Activated CD4-positive, alpha-beta T cell treated with anti-CD3 and anti-CD28 coated beads for 36 hours (primary cell): ENCODE data around the gene CLSTN2. TPM values are rescaled to one million over a fixed set of nuclear protein-coding genes. Genes with fewer than 3 reads are reported as not detected.

Experiments used
- ATAC-seq: fragments of 200-7000 bp; cut with Tn5 transposase; one replicate; pipeline ENCODE4 v1.10.0; 2021; ENCODE audit warnings: mild to moderate bottlenecking, moderate library complexity
- CTCF ChIA-PET: fragments of 350-600 bp; sonication (Branson Sonifier 250); formaldehyde crosslinking; loops from one replicate; lab custom pipeline; 2021; ENCODE audit warnings: antibody characterized with exemption; lab: Charles Lee
- POLR2A ChIA-PET: fragments of 350-600 bp; sonication (Branson Sonifier 250); formaldehyde crosslinking; loops from one replicate; lab custom pipeline; 2021; ENCODE audit warnings: antibody characterized with exemption, inconsistent platforms; lab: Charles Lee
- DNase-seq: peaks from one replicate; pipeline ENCODE4 v3.0.0-alpha.2; 2020
- H3K27ac Mint-ChIP-seq: one replicate; pipeline ENCODE4 v1.8.0; 2021; ENCODE audit warnings: mixed read lengths
- H3K27me3 Mint-ChIP-seq: one replicate; pipeline ENCODE4 v1.8.0; 2021; ENCODE audit warnings: mixed read lengths
- H3K36me3 Mint-ChIP-seq: one replicate; pipeline ENCODE4 v1.8.0; 2021; ENCODE audit warnings: low read depth, mixed read lengths
- H3K4me1 Mint-ChIP-seq: one replicate; pipeline ENCODE4 v1.8.0; 2021; ENCODE audit warnings: mixed read lengths
- H3K4me3 Mint-ChIP-seq: one replicate; pipeline ENCODE4 v1.8.0; 2021; ENCODE audit warnings: mild to moderate bottlenecking, moderate library complexity, mixed read lengths
- H3K9me3 Mint-ChIP-seq: one replicate; pipeline ENCODE4 v1.8.0; 2021; ENCODE audit warnings: low read depth, mixed read lengths
- intact Hi-C, 2 experiments: fragments of 100-400 bp; cut with DNase I in 1 of 2; cut with micrococcal nuclease in 1 of 2; formaldehyde crosslinking; loops; one replicate each; pipeline versions ENCODE4 v1.14.2 to v1.15.1; 2022 to 2024; cut with DNase I, micrococcal nuclease
- total RNA-seq, 2 experiments: library from RNA; stranded (reverse); gene quantifications; one replicate each; pipeline ENCODE4 v1.2.3, GENCODE V29; 2021

CLSTN2 gene
- total RNA-seq, 2 experiments from 2014 or later: not detected

GRCh38 chr3:140537727-140538082 is 602.7 kb downstream of the CLSTN2 start:
- DNase-seq (no peak), ATAC-seq (no peak)
- H3K36me3 Mint-ChIP-seq: no peaks in the 10 kb centered on the region
- ChIA-PET POLR2A (no interaction called here), CTCF (interaction anchor here (0.9 kb wide), 1 partner anchor 319 kb away, joined by 3 read pairs; no protein-coding TSS in a partner anchor)
- no peaks in the 10 kb centered on the region for H3K9me3 Mint-ChIP-seq
- H3K4me1 Mint-ChIP-seq: no peaks in the 10 kb centered on the region
- H3K27ac Mint-ChIP-seq: no peak overlapping the region
- no peaks in the 10 kb centered on the region for H3K27me3 Mint-ChIP-seq
- no peak overlapping the region for H3K4me3 Mint-ChIP-seq
- intact Hi-C loops: no loop called here

GRCh38 chr3:140540262-140540661 is 605.3 kb downstream of the CLSTN2 start:
- intact Hi-C loops: no loop called here
- DNase-seq (no peak), ATAC-seq (no peak)
- Mint-ChIP-seq H3K4me3 (no peak overlapping the region), H3K27me3 (peaks cover 2% of the 10 kb centered on the region), H3K4me1 (no peaks in the 10 kb centered on the region), H3K27ac (no peak overlapping the region), H3K9me3 (no peaks in the 10 kb centered on the region), H3K36me3 (no peaks in the 10 kb centered on the region)
- POLR2A ChIA-PET: no interaction called here
- CTCF ChIA-PET: no interaction called here

- H3K36me3 Mint-ChIP-seq: no peaks in the 10 kb centered on the region
- H3K4me3 Mint-ChIP-seq: no peak overlapping the region
- no peak overlapping the region for H3K27ac Mint-ChIP-seq
- no peak for ATAC-seq
- DNase-seq: no peak
- POLR2A ChIA-PET: no interaction called here
- intact Hi-C loops: no loop called here
- H3K27me3 Mint-ChIP-seq: peaks cover 2% of the 10 kb centered on the region
- CTCF ChIA-PET: no interaction called here
- H3K4me1 Mint-ChIP-seq: no peaks in the 10 kb centered on the region
- no peaks in the 10 kb centered on the region for H3K9me3 Mint-ChIP-seq
Measured at GRCh38 chr3:140541975-140542653, 607.1 kb downstream of the CLSTN2 start.

- Mint-ChIP-seq H3K36me3 (no peaks in the 10 kb centered on the region), H3K27me3 (peaks cover 2% of the 10 kb centered on the region), H3K9me3 (no peaks in the 10 kb centered on the region), H3K4me1 (no peaks in the 10 kb centered on the region), H3K27ac (no peak overlapping the region), H3K4me3 (no peak overlapping the region)
- DNase-seq: no peak
- ChIA-PET POLR2A (interaction anchor here (0.5 kb wide), 1 partner anchor 13 kb away, joined by 3 read pairs; no protein-coding TSS in a partner anchor), CTCF (interaction anchor here (0.5 kb wide), 1 partner anchor 1020 kb away, joined by 3 read pairs; no protein-coding TSS in a partner anchor)
- no peak for ATAC-seq
- intact Hi-C loops: no loop called here
Measured at GRCh38 chr3:140545197-140545596, 610.2 kb downstream of the CLSTN2 start.

- ChIA-PET POLR2A (interaction anchor here (0.5 kb wide), 1 partner anchor 12 kb away, joined by 3 read pairs; no protein-coding TSS in a partner anchor), CTCF (interaction anchor here (0.5 kb wide), 1 partner anchor 1021 kb away, joined by 3 read pairs; no protein-coding TSS in a partner anchor)
- intact Hi-C loops: no loop called here
- Mint-ChIP-seq H3K9me3 (no peaks in the 10 kb centered on the region), H3K4me1 (no peaks in the 10 kb centered on the region), H3K4me3 (no peak overlapping the region), H3K27me3 (peaks cover 2% of the 10 kb centered on the region), H3K27ac (no peak overlapping the region), H3K36me3 (no peaks in the 10 kb centered on the region)
- ATAC-seq (no peak), DNase-seq (no peak)
Measured at GRCh38 chr3:140545756-140546155, 610.8 kb downstream of the CLSTN2 start.

GRCh38 chr3:140546649-140547048 is 611.7 kb downstream of the CLSTN2 start:
- ATAC-seq: no peak
- Mint-ChIP-seq H3K36me3 (no peaks in the 10 kb centered on the region), H3K27me3 (peaks cover 2% of the 10 kb centered on the region), H3K4me1 (no peaks in the 10 kb centered on the region), H3K4me3 (no peak overlapping the region), H3K9me3 (no peaks in the 10 kb centered on the region), H3K27ac (no peak overlapping the region)
- ChIA-PET CTCF (no interaction called here), POLR2A (no interaction called here)
- DNase-seq: no peak
- intact Hi-C loops: no loop called here

- Mint-ChIP-seq H3K27ac (no peak overlapping the region), H3K27me3 (no peaks in the 10 kb centered on the region), H3K4me3 (no peak overlapping the region), H3K36me3 (no peaks in the 10 kb centered on the region), H3K4me1 (no peaks in the 10 kb centered on the region), H3K9me3 (no peaks in the 10 kb centered on the region)
- no peak for ATAC-seq
- intact Hi-C loops: loop anchor here in 1 of 2 experiments (10.0 kb wide), 1 partner anchor 312 kb away; no protein-coding TSS in a partner anchor
- DNase-seq: no peak
- ChIA-PET CTCF (no interaction called here), POLR2A (no interaction called here)
Measured at GRCh38 chr3:140552403-140552802, 617.4 kb downstream of the CLSTN2 start.

GRCh38 chr3:140552898-140553297 is 617.9 kb downstream of the CLSTN2 start:
- Mint-ChIP-seq H3K9me3 (no peaks in the 10 kb centered on the region), H3K4me1 (no peaks in the 10 kb centered on the region), H3K27ac (no peak overlapping the region), H3K27me3 (no peaks in the 10 kb centered on the region), H3K4me3 (no peak overlapping the region), H3K36me3 (no peaks in the 10 kb centered on the region)
- intact Hi-C loops: loop anchor here in 1 of 2 experiments (10.0 kb wide), 1 partner anchor 312 kb away; no protein-coding TSS in a partner anchor
- ChIA-PET CTCF (no interaction called here), POLR2A (no interaction called here)
- ATAC-seq (no peak), DNase-seq (peak; percentile 6)

GRCh38 chr3:140553591-140553990 is 618.6 kb downstream of the CLSTN2 start:
- Mint-ChIP-seq H3K4me1 (no peaks in the 10 kb centered on the region), H3K4me3 (no peak overlapping the region), H3K36me3 (no peaks in the 10 kb centered on the region), H3K9me3 (no peaks in the 10 kb centered on the region), H3K27ac (no peak overlapping the region), H3K27me3 (no peaks in the 10 kb centered on the region)
- DNase-seq (no peak), ATAC-seq (no peak)
- POLR2A ChIA-PET: no interaction called here
- intact Hi-C loops: loop anchor here in 1 of 2 experiments (10.0 kb wide), 1 partner anchor 311 kb away; no protein-coding TSS in a partner anchor
- CTCF ChIA-PET: no interaction called here

- intact Hi-C loops: loop anchor here in 1 of 2 experiments (10.0 kb wide), 1 partner anchor 309 kb away; no protein-coding TSS in a partner anchor
Measured at GRCh38 chr3:140555666-140556065, 620.7 kb downstream of the CLSTN2 start.

GRCh38 chr3:140557476-140557875 is 622.5 kb downstream of the CLSTN2 start:
- ChIA-PET POLR2A (interaction anchor here (0.7 kb wide), 1 partner anchor 12 kb away, joined by 3 read pairs; no protein-coding TSS in a partner anchor), CTCF (interaction anchor here (0.6 kb wide), 1 partner anchor 1033 kb away, joined by 3 read pairs; no protein-coding TSS in a partner anchor)
- Mint-ChIP-seq H3K4me1 (no peaks in the 10 kb centered on the region), H3K27me3 (no peaks in the 10 kb centered on the region), H3K4me3 (no peak overlapping the region), H3K36me3 (no peaks in the 10 kb centered on the region), H3K27ac (no peak overlapping the region), H3K9me3 (no peaks in the 10 kb centered on the region)
- no peak for DNase-seq
- intact Hi-C loops: loop anchor here in 1 of 2 experiments (10.0 kb wide), 1 partner anchor 307 kb away; no protein-coding TSS in a partner anchor
- ATAC-seq: no peak

More at GRCh38 chr3:140555666-140556065, 620.7 kb downstream of the CLSTN2 start:
- Mint-ChIP-seq H3K27me3 (no peaks in the 10 kb centered on the region), H3K9me3 (no peaks in the 10 kb centered on the region), H3K27ac (no peak overlapping the region), H3K36me3 (no peaks in the 10 kb centered on the region), H3K4me3 (no peak overlapping the region), H3K4me1 (no peaks in the 10 kb centered on the region)
- CTCF ChIA-PET: no interaction called here
- DNase-seq (no peak), ATAC-seq (no peak)
- POLR2A ChIA-PET: no interaction called here

GRCh38 chr3:140559546-140559945 is 624.6 kb downstream of the CLSTN2 start:
- Mint-ChIP-seq H3K36me3 (no peaks in the 10 kb centered on the region), H3K4me3 (no peak overlapping the region), H3K27me3 (no peaks in the 10 kb centered on the region), H3K4me1 (no peaks in the 10 kb centered on the region), H3K9me3 (no peaks in the 10 kb centered on the region), H3K27ac (no peak overlapping the region)
- DNase-seq (no peak), ATAC-seq (no peak)
- POLR2A ChIA-PET: no interaction called here
- CTCF ChIA-PET: interaction anchor here (0.6 kb wide), 2 partner anchors 17 to 23 kb away, joined by 3 to 4 read pairs; no protein-coding TSS in a partner anchor
- intact Hi-C loops: loop anchor here in 1 of 2 experiments (10.0 kb wide), 1 partner anchor 305 kb away; no protein-coding TSS in a partner anchor
